HepG2 (cell line): ENCODE results near the gene PPP1R3C. TPM values are rescaled to one million over a fixed set of nuclear protein-coding genes. Genes with fewer than 3 reads are reported as not detected.
A peak's percentile ranks its signal among the peaks of the same experiment; 100 is the strongest.

Experiments used
- ATAC-seq: fragments of 200-7000 bp; cut with Tn5 transposase; 3 replicates; pipeline ENCODE4 v1.9.1; 2020; ENCODE audit warnings: mild to moderate bottlenecking, moderate library complexity
- BruUV-seq: library from RNA; stranded (reverse); fragments of 400-500 nt; replicated peaks from 2 replicates; lab custom pipeline; 2021; lab: Mats Ljungman, UMichigan
- CTCF ChIA-PET: fragments of 300-600 bp; formaldehyde crosslinking; extraction: SDS; loops from one replicate; lab custom pipeline; 2021; ENCODE audit warnings: low total read pairs, inconsistent platforms, low intra/inter-chr PET ratio; lab: Yijun Ruan, JAX
- POLR2A ChIA-PET: fragments of 350-600 bp; sonication (Branson Sonifier 250); formaldehyde crosslinking; loops from one replicate; lab custom pipeline; 2020; ENCODE audit warnings: antibody characterized with exemption, inconsistent platforms; lab: Yijun Ruan, JAX
- DNase-seq: peaks from one replicate; pipeline ENCODE4 v3.0.0-alpha.2; 2015; ENCODE audit warnings: low spot score
- FAIRE-seq: peaks from 3 replicates; lab custom pipeline; 2011; peaks lifted over from hg19 to GRCh38; lab: Jason Lieb, UNC
- H2AFZ ChIP-seq: one replicate; pipeline ENCODE4 v1.6.1; 2011; ENCODE audit warnings: low read length, inconsistent platforms
- H3K27ac ChIP-seq: fragments of 300-600 bp; 3 replicates; pipeline ENCODE4 v1.8.0; 2011; ENCODE audit warnings: mixed run types, mild to moderate bottlenecking, mixed read lengths, low read length, inconsistent platforms; ENCODE audit not compliant: insufficient read depth; ENCODE audit errors: extremely low read length
- H3K27me3 ChIP-seq, 2 experiments: fragments of 200-600 bp in 1 of 2; 2 replicates in 1 of 2; 3 replicates in 1 of 2; pipeline versions ENCODE4 v1.6.0 to v1.8.0; 2011; ENCODE audit warnings: low read length in 2 of 2, mild to moderate bottlenecking in 2 of 2, moderate library complexity in 2 of 2, inconsistent platforms in 1 of 2; ENCODE audit not compliant: insufficient read depth in 2 of 2, control insufficient read depth in 1 of 2
- H3K36me3 ChIP-seq, 2 experiments: fragments of 200-600 bp in 1 of 2; replicated peaks in 1 of 2; 2 replicates in 1 of 2; 3 replicates in 1 of 2; pipeline versions ENCODE4 v1.5.1 to v1.8.0; 2011; ENCODE audit warnings: low read length in 2 of 2, inconsistent platforms in 1 of 2; ENCODE audit not compliant: insufficient read depth in 2 of 2, control insufficient read depth in 1 of 2
- H3K4me1 ChIP-seq: 2 replicates; pipeline ENCODE4 v1.5.1; 2012; ENCODE audit warnings: low read length, inconsistent platforms; ENCODE audit not compliant: insufficient read depth
- H3K4me2 ChIP-seq: 2 replicates; pipeline ENCODE4 v1.6.0; 2011; ENCODE audit warnings: low read depth, low read length, inconsistent platforms
- H3K4me3 ChIP-seq, 3 experiments: fragments of 200-600 bp in 1 of 3; sonication (generic), shearing (Covaris generic) in 1 of 3; replicated peaks in 1 of 3; 2 replicates each; pipeline ENCODE4 v1.5.1; 2011 to 2016; ENCODE audit warnings: low read length in 3 of 3, inconsistent platforms in 2 of 3, low read depth in 2 of 3, mild to moderate bottlenecking in 2 of 3, control low read depth in 1 of 3, mixed read lengths in 1 of 3; ENCODE audit not compliant: insufficient read depth in 1 of 3
- H3K79me2 ChIP-seq: one replicate; pipeline ENCODE4 v1.6.1; 2011; ENCODE audit warnings: low read length, inconsistent platforms; ENCODE audit not compliant: insufficient read depth
- H3K9ac ChIP-seq: 2 replicates; pipeline ENCODE4 v1.6.0; 2011; ENCODE audit warnings: mild to moderate bottlenecking, low read depth, low read length, inconsistent platforms; ENCODE audit not compliant: insufficient read depth
- H3K9me3 ChIP-seq: 2 replicates; pipeline ENCODE4 v1.5.1; 2012; ENCODE audit warnings: mild to moderate bottlenecking, low read length
- H4K20me1 ChIP-seq: 2 replicates; pipeline ENCODE4 v1.6.0; 2011; ENCODE audit warnings: inconsistent platforms, mild to moderate bottlenecking, low read length, moderate library complexity; ENCODE audit not compliant: insufficient read depth
- CEBPB ChIP-seq: IDR thresholded peaks from 2 replicates; pipeline ENCODE4 v1.6.1; 2011; ENCODE audit warnings: low read depth, low read length, improper control_type of control experiment, borderline replicate concordance
- CEBPG ChIP-seq: IDR thresholded peaks from 2 replicates; pipeline ENCODE4 v1.6.1; 2016
- CENPX ChIP-seq: sonication (generic); formaldehyde crosslinking; IDR thresholded peaks from 2 replicates; pipeline ENCODE4 v1.9.0; 2021; ENCODE audit warnings: mild to moderate bottlenecking, missing genetic modification reagents, moderate library complexity
- FOXM1 ChIP-seq: sonication (generic); formaldehyde crosslinking; IDR thresholded peaks from 2 replicates; pipeline ENCODE4 v1.5.0; 2020; ENCODE audit warnings: missing genetic modification reagents
- GABPB1 ChIP-seq: IDR thresholded peaks from 2 replicates; pipeline ENCODE4 v1.6.1; 2016; ENCODE audit warnings: mild to moderate bottlenecking, missing genetic modification reagents, moderate library complexity, missing compliant biosample characterization
- LCORL ChIP-seq, 2 experiments: fragments of 450-650 bp in 1 of 2; sonication (generic) in 1 of 2; formaldehyde crosslinking in 1 of 2; IDR thresholded peaks; 2 replicates each; pipeline versions ENCODE4 v1.5.0 to v1.6.1; 2017 to 2020; ENCODE audit warnings: antibody characterized with exemption in 1 of 2, missing genetic modification reagents in 1 of 2
- MAFK ChIP-seq, 2 experiments: IDR thresholded peaks in 1 of 2; conservative IDR thresholded peaks in 1 of 2; 2 replicates each; pipeline ENCODE4 v1.6.1; 2011; ENCODE audit warnings: improper control_type of control experiment in 2 of 2, low read length in 2 of 2
- NFKBIZ ChIP-seq: IDR thresholded peaks from 2 replicates; pipeline ENCODE4 v1.6.1; 2018; ENCODE audit warnings: missing genetic modification reagents, missing compliant biosample characterization
- PAX8 ChIP-seq: sonication (generic); formaldehyde crosslinking; IDR thresholded peaks from 2 replicates; pipeline ENCODE4 v1.8.0; 2022; ENCODE audit warnings: mild to moderate bottlenecking, missing genetic modification reagents, borderline replicate concordance
- RXRA ChIP-seq: sonication (generic); formaldehyde crosslinking; IDR thresholded peaks from 2 replicates; pipeline ENCODE4 v1.5.1; 2020; ENCODE audit warnings: missing genetic modification reagents
- SIN3A ChIP-seq: IDR thresholded peaks from 2 replicates; pipeline ENCODE4 v1.6.1; 2011; ENCODE audit warnings: low read depth, mild to moderate bottlenecking, control low read depth, low read length, borderline replicate concordance
- SRY ChIP-seq: sonication (generic); formaldehyde crosslinking; IDR thresholded peaks from 2 replicates; pipeline ENCODE4 v1.8.0; 2022; ENCODE audit warnings: mild to moderate bottlenecking, missing genetic modification reagents
- YEATS4 ChIP-seq: sonication (generic); formaldehyde crosslinking; IDR thresholded peaks from 2 replicates; pipeline ENCODE4 v1.4.0; 2020; ENCODE audit warnings: missing genetic modification reagents, borderline replicate concordance
- ZNF17 ChIP-seq: sonication (generic); formaldehyde crosslinking; IDR thresholded peaks from 2 replicates; pipeline ENCODE4 v1.5.0; 2020; ENCODE audit warnings: mild to moderate bottlenecking, missing genetic modification reagents
- ZNF180 ChIP-seq: sonication (generic); formaldehyde crosslinking; IDR thresholded peaks from 2 replicates; pipeline ENCODE4 v1.4.0; 2020; ENCODE audit warnings: low read depth, missing genetic modification reagents, borderline replicate concordance
- ZNF232 ChIP-seq: sonication (generic); formaldehyde crosslinking; IDR thresholded peaks from 2 replicates; pipeline ENCODE4 v1.4.0; 2020; ENCODE audit warnings: missing genetic modification reagents, borderline replicate concordance
- ZNF34 ChIP-seq: sonication (generic); formaldehyde crosslinking; IDR thresholded peaks from 2 replicates; pipeline ENCODE4 v1.4.0; 2020; ENCODE audit warnings: mild to moderate bottlenecking, missing genetic modification reagents, borderline replicate concordance
- ZNF367 ChIP-seq: sonication (generic); formaldehyde crosslinking; IDR thresholded peaks from 2 replicates; pipeline ENCODE4 v1.4.0; 2020; ENCODE audit warnings: missing genetic modification reagents, borderline replicate concordance
- WGBS: methylation state at CpG from one replicate; pipeline ENCODE4 v1.1.6; 2017; ENCODE audit warnings: low lambda C conversion rate; 5-methylcytosine and 5-hydroxymethylcytosine counted together
- in situ Hi-C: cut with HindIII; loops from 2 replicates; pipeline ENCODE4 v1.10.0; 2017; ENCODE audit warnings: low pct_unique_long_range_greater_than_20kb; ENCODE audit not compliant: extremely low pct_ligation_motif_present
- intact Hi-C: fragments of 100-400 bp; cut with micrococcal nuclease; formaldehyde crosslinking; loops from one replicate; pipeline ENCODE4 v1.10.0; 2022; ENCODE audit not compliant: unreplicated experiment
- polyA plus RNA-seq, 8 experiments: library from polyadenylated mRNA; depleted of rRNA in 3 of 8; stranded (reverse) in 7 of 8; unstranded in 1 of 8; fragments of >200 nt; fragmentation: Illumina TruSeq in 4 of 8; extraction: Trizol in 4 of 8; gene quantifications; 2 replicates each; pipeline versions ENCODE4 v1.2.1 to v1.2.3, GENCODE V29; 2011 to 2016; ENCODE audit warnings: low read depth in 4 of 8, missing spikeins in 1 of 8, mixed read lengths in 1 of 8; ENCODE audit not compliant: insufficient read depth in 1 of 8
- total RNA-seq, 5 experiments: library from RNA; depleted of rRNA; stranded (reverse); fragments of >200 nt; fragmentation: Illumina TruSeq; extraction: Trizol; gene quantifications; 2 replicates each; pipeline ENCODE4 v1.2.3, GENCODE V29; 2016; ENCODE audit warnings: low read depth in 1 of 5
- TF ChIP-seq, protein P1 (sequence below): sonication (generic); formaldehyde crosslinking; IDR thresholded peaks from 2 replicates; pipeline ENCODE4 v1.5.1; 2020; ENCODE audit warnings: mild to moderate bottlenecking, moderate library complexity, missing genetic modification reagents
- TF ChIP-seq, protein P2 (sequence below), 2 experiments: fragments of 450-650 bp in 1 of 2; sonication (generic) in 1 of 2; formaldehyde crosslinking; IDR thresholded peaks; 2 replicates each; pipeline versions ENCODE4 v1.5.0 to v1.8.0; 2020 to 2022; ENCODE audit warnings: mild to moderate bottlenecking in 1 of 2, missing genetic modification reagents in 1 of 2
- TF ChIP-seq, protein P3 (sequence below): sonication (generic); formaldehyde crosslinking; IDR thresholded peaks from 2 replicates; pipeline ENCODE4 v1.8.1; 2023; ENCODE audit warnings: missing genetic modification reagents, inconsistent platforms, borderline replicate concordance

PPP1R3C gene
- total and polyA plus RNA-seq, 2 of the 13 experiments (the other 11 are each of a cell fraction or from before 2014, with no cell fraction given), result 13.3 to 14.8 TPM

DNA sequence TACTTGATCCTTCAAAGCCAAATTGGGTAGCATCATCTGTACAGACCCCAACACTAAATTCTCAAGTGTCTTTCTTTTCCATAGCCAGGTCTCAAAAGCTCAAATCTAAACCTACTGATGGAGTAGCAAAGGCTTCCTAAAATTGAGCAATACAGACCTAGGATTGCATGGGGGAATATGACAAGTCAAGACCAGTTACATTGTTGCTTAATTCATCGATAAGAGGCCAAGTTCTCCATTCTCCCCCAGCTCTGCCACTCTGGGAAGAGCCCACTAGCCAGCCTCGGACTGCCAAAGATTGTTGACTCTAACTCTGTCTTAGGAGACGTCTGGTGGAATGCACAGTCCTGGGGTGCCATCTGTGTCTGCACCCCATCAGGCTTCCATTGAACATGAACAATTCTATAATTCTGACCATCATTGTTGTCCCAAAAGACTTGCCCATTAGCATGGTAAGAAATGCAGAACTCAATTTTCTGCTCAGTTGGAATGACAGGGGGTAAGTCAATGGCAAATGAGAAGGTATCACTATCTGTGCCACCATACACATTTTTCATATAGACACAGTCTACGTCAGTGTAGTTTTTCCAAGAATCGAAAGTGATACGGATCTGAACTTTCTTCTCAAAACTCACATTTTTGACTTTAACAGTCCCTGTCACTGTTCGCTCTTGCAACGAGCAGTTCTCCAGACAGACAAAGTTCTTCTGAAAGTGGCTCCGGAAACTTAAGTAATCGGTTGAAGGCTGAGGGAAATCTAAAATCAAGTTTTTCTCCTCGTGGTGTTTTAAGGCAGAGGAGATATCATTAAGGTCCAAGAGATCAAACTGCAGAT is 2.9 kb downstream of the PPP1R3C start:
- no peaks in the 10 kb centered on the region; the same call in none of the 2 replicates for H4K20me1 ChIP-seq
- TF ChIP-seq, protein P1, sequence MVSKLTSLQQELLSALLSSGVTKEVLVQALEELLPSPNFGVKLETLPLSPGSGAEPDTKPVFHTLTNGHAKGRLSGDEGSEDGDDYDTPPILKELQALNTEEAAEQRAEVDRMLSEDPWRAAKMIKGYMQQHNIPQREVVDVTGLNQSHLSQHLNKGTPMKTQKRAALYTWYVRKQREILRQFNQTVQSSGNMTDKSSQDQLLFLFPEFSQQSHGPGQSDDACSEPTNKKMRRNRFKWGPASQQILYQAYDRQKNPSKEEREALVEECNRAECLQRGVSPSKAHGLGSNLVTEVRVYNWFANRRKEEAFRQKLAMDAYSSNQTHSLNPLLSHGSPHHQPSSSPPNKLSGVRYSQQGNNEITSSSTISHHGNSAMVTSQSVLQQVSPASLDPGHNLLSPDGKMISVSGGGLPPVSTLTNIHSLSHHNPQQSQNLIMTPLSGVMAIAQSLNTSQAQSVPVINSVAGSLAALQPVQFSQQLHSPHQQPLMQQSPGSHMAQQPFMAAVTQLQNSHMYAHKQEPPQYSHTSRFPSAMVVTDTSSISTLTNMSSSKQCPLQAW (CRISPR knock-in tag), result 0 out of 2 replicates have a peak, but pooled peaks have one; percentile 34
- TF ChIP-seq MAFK (conservative IDR thresholded peaks at IDR 0.05 in 1 of 2, IDR thresholded peaks at IDR 0.05 in 1 of 2; ENCODE audit: low read length in 2 of 2), result no peak
- no peak for TF ChIP-seq ZNF17
- TF ChIP-seq GABPB1 (CRISPR knock-in tag), result no peak
- TF ChIP-seq, protein P2, sequence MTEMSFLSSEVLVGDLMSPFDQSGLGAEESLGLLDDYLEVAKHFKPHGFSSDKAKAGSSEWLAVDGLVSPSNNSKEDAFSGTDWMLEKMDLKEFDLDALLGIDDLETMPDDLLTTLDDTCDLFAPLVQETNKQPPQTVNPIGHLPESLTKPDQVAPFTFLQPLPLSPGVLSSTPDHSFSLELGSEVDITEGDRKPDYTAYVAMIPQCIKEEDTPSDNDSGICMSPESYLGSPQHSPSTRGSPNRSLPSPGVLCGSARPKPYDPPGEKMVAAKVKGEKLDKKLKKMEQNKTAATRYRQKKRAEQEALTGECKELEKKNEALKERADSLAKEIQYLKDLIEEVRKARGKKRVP (CRISPR knock-in tag; IDR thresholded peaks at IDR 0.05), result peak in 1 of 2 experiments; percentile 66; a peak in 2 of 4 replicates
- no peak for TF ChIP-seq ZNF367 (CRISPR knock-in tag)
- TF ChIP-seq ZNF34, result no peak
- TF ChIP-seq NFKBIZ (CRISPR knock-in tag), result no peak
- TF ChIP-seq LCORL (IDR thresholded peaks at IDR 0.05), result no peak
- TF ChIP-seq LCORL (CRISPR knock-in tag; IDR thresholded peaks at IDR 0.05), result no peak
- no peak for TF ChIP-seq YEATS4 (CRISPR knock-in tag)
- no peak for TF ChIP-seq RXRA (CRISPR knock-in tag)
- no peak for TF ChIP-seq PAX8
- no peak for TF ChIP-seq ZNF180
- TF ChIP-seq SRY (CRISPR knock-in tag), result no peak
- TF ChIP-seq CENPX (CRISPR knock-in tag), result no peak
- TF ChIP-seq SIN3A, result no peak
- peak; percentile 80 for TF ChIP-seq CEBPB
- no peak for TF ChIP-seq ZNF232
- TF ChIP-seq, protein P3, sequence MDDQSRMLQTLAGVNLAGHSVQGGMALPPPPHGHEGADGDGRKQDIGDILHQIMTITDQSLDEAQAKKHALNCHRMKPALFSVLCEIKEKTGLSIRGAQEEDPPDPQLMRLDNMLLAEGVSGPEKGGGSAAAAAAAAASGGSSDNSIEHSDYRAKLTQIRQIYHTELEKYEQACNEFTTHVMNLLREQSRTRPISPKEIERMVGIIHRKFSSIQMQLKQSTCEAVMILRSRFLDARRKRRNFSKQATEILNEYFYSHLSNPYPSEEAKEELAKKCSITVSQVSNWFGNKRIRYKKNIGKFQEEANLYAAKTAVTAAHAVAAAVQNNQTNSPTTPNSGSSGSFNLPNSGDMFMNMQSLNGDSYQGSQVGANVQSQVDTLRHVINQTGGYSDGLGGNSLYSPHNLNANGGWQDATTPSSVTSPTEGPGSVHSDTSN (CRISPR knock-in tag), result no peak
- no peak for TF ChIP-seq FOXM1 (CRISPR knock-in tag)
- TF ChIP-seq CEBPG (CRISPR knock-in tag), result peak; percentile 67
- peaks cover 32% of the 10 kb centered on the region for H3K79me2 ChIP-seq
- H3K36me3 ChIP-seq, result peaks cover 9 to 21% of the 10 kb centered on the region in 2 experiments; a peak in 4 of 5 replicates
- ChIA-PET CTCF (no interaction called here), POLR2A (no interaction called here)
- DNase-seq, result no peak
- H2AFZ ChIP-seq, result no peak overlapping the region
- H3K27ac ChIP-seq, result no peak overlapping the region
- BruUV-seq, result no TSS peak
- 99% methylated on average over 11 of the region's 11 CpGs for WGBS
- no peaks in the 10 kb centered on the region; a peak in 1 of 5 replicates for H3K27me3 ChIP-seq
- peak overlapping the region; percentile 96 for H3K4me2 ChIP-seq
- H3K9ac ChIP-seq, result no peak overlapping the region; the same call in 1 of the 2 replicates
- intact Hi-C loops (no loop called here), in situ Hi-C loops (loop anchor here (5.0 to 25.0 kb wide), 3 partner anchors 73 to 243 kb away; no protein-coding TSS in a partner anchor)
- H3K4me3 ChIP-seq, result peak overlapping the region in 2 of 3 experiments; percentile 4 to 17; a peak in 2 of 6 replicates
- no peak for ATAC-seq
- H3K4me1 ChIP-seq, result peaks cover 50% of the 10 kb centered on the region
- no peak for FAIRE-seq
- no peaks in the 10 kb centered on the region for H3K9me3 ChIP-seq
